Occipital lobe (tissue), 3 donors: ENCODE measurements around the gene NXPE1. TPM values are rescaled to one million over a fixed set of nuclear protein-coding genes. Genes with fewer than 3 reads are reported as not detected.

Experiments used
- DNase-seq: peaks from one replicate; lab custom pipeline; 2025; lab: John Stamatoyannopoulos, UW
- small RNA-seq: library from RNA; depleted of rRNA; stranded (forward); fragments of <200 nt; gene quantifications from one replicate; pipeline ENCODE3, GENCODE V24; 2014
- total RNA-seq: library from RNA; depleted of rRNA; stranded (reverse); fragments of >200 nt; gene quantifications from one replicate; pipeline ENCODE4 v1.2.3, GENCODE V29; 2014

The NXPE1 gene
- total RNA-seq, 1 donor from 2014 or later, result not detected

DNA sequence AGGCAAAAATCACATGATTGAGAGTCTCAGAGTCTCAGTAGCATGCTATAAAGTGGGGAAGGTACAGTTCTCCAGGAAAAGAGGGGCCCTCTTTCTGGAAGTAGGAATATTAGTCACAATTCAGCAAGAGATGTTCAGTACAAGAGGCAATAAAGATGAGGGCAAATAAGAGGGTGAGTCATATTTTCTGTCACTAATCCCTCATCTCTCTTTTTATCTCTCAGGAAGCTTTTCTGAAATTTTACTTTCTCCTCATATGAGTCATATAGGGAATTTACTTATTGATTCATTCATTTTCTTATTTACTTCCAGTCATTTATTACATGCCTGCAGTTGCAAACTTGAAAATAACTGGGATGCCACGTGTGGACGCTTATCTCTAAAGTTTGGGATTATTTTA lies 3.4 kb upstream of the NXPE1 start:
- DNase-seq, result no peak

- no peak for DNase-seq
These were observed 2.7 kb upstream of the NXPE1 start for GRCh38 chr11:114562166-114562916.

DNA sequence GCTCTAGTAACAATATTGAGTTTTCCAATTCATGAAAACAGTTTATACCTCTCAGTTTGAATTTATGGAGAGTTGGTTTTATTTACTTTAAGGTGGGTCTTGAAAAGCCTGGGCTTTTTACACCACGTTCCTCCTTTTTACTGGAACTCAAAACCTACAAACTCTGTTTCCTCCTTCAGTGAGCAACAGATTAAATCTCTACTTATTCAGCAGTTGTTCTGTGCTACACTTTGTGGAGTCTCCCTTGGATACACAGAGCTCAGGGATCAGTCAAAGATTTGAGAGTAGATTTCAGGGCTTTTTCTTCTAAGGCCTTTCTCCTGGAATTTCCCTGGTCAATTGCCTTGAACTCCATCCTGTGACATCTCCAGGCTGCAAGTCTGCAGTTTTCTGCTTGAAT lies 3.5 kb downstream of the NXPE1 start:
- no peak for DNase-seq

DNA sequence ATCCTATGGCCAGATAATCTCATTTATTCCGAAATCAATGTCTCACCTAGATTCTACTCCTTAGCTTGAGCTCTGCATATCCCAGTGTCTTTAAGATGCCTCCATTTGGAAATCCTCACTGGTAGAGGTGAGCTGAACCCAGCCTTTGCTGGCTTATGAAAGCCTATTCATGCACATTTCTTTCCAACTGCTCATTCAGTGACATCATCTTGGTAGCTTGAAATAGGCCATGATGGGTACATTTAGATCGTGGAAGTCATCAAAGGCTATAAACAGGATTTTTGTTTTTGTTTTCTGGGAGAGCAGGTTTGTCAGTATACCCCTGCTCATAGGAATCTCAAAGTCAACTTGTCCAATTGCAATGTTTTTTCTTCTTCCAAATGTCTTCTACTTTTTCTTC lies 6.0 kb downstream of the NXPE1 start:
- DNase-seq, result no peak

GRCh38 chr11:114551060-114551459 lies 8.6 kb downstream of the NXPE1 start:
- DNase-seq, result no peak

GRCh38 chr11:114525682-114526081 lies 34.0 kb downstream of the NXPE1 start:
- no peak for DNase-seq

DNA sequence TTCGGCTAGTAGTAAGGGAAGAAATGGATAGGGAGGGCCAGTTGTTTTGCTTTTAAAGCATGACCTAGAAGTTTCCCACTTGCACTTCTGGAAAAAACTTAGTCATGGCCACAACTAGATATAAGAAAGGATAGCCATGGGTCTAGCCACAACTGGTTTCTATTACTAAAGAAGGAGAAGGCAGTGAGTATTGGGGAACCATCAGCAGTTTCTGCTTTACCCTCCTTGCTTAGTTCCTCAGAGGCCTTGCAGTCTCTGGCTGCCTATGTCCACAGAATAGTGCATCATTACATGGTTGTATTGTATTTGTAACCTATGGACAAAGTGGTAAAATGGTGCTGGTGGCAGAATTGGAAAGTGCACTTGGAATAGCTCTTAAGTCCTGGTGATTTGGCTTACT lies 35.6 kb downstream of the NXPE1 start:
- no peak for DNase-seq

DNA sequence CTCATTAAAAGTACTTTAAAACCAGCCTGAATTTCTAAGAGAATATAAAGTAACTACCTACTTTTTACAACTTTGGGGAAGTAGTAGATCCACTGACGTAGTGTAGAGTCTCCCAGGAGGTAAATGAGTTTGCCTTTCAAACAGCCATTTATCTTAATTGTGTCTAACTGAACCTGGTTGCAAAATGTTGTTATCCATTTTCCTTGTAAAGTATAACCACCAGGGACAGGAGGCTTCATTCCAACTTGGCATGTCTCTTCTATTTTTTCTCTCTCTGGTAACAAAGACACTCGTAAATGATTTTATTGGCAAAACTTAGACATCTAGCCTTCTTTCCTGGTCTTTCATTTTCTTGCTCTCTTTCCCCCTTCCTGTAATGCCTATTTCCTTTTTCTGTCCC lies 36.9 kb downstream of the NXPE1 start:
- DNase-seq, result no peak

DNA sequence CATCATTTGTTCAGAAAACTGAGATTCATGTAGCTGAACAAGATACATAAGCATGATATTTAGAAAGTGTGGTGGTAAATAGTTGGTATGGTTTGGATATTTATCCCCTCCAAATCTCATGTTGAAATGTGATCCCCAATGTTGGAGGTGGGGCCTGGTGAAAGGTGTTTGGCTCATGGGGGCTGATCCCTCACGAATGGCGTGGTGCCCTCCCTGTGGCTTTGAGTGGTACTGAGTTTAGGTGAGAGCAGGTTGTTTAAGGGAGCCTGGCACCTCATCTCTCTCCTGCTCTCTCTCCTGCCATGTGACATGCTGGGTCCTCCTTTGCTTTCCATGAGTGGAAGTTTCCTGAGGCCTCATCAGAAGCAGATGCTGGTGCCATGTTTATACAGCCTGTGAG lies 48.1 kb downstream of the NXPE1 start:
- no peak for DNase-seq

DNA sequence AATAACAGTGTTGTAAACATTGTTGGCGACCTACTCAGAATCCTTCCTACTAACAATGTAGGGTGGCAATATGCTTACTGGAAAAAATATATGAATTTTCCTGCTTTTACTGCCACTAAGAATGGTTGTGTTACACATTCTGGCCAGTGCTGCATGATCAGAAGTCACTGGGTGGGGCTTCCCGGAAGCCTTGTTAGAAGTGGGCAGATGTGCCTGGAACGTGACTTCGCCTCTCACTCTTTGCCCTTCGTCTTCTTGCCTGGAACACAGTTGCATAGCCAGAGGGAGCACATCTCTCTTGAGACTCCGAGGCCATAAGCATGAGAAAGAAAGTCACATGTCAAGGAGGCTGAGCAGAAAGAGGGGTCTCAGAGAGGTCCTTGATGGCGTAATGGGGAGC lies 48.6 kb downstream of the NXPE1 start:
- no peak for DNase-seq

DNA sequence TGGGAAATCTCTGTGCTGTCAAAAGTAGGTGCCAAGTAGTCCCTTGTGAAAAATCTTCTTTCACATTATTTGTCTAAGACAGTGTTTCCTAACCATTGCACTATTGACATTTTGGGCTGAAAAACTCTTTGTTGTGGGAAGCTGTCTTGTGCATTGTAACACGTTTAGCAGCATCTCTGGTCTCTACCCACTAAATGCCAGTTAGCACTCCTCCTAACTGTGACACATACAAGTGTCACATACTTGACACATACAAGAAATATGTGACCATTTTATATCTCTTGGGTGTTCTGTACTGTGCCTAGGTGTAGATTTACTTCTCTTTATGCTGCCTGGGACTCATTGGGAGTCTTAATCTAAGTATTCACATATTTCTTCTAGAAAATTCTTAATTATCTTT lies 57.8 kb downstream of the NXPE1 start:
- DNase-seq, result no peak

DNA sequence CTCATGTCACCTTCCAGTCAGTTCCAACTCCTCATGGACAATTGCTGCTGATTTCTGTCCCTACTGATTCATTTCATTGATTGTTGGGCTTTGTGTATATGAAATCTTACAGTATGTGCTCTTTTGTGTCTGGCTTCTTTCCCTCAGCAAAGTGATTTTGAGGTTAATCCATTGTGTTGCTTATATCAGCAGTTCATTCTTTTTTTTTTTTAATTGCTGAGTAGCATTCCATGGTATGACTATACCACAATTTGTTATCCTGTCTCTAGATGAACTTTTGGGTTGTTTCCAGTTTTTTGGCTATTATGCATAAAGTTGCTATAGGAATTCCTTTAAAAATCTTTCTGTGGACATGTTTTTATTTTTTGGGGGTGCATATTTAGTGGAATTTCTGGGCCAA lies 59.9 kb downstream of the NXPE1 start:
- no peak for DNase-seq

DNA sequence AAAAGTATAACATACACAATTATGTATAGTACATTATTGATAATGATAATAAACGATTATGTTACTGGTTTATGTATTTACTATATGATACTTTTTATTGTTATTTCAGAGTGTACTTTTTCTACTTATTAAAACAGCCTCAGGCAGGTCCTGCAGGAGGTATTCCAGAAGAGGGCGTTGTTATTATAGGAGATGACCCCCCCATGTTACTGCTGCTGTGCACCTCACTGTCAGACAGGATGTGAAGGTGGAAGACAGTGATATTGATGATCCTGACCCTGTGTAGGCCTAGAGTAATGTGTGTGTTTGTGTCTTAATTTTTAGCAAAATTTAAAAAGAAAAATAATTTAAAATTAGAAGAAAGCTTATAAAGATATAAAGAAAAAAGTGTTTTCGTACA lies 62.8 kb downstream of the NXPE1 start:
- no peak for DNase-seq

- no peak for DNase-seq
These were observed 75.8 kb downstream of the NXPE1 start for GRCh38 chr11:114483929-114484328.

DNA sequence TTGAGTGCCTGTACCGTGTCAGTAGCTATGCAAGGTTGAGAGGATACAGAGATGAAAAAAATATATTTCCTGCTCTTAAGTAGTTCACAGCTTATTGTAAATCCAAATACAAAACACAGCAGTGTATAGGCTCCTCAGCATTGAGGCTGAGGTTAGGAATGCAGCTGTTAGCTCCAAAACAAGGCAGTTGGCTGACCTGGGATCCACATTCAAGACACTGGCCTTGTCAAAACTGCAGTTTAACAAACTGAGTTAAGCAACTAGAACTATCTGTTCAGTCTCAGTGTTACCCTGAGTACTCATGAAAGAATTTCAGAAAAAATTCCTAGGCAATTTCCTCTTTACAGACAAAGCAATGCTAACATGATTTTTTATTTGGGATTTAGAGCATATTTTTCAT lies 77.6 kb downstream of the NXPE1 start:
- DNase-seq, result no peak

DNA sequence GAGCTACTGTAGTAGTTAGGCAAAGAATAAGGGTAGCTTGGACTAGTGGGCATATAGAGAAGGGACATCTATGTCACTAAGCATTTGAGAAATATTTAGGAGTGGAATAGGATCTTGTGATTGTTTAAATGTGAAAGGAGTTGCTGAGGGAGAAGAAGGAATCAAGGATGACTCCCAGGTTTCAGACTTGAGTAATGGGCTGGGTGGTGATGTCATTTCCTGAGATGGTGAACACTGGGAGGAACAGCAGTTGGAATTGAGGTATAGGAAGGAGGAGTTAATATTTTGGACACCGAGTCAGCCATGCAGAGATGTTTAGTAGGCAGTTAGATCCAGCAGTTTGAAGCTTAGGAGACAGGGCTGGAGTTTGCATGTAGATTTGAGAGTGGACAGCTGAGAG lies 80.3 kb downstream of the NXPE1 start:
- no peak for DNase-seq

DNA sequence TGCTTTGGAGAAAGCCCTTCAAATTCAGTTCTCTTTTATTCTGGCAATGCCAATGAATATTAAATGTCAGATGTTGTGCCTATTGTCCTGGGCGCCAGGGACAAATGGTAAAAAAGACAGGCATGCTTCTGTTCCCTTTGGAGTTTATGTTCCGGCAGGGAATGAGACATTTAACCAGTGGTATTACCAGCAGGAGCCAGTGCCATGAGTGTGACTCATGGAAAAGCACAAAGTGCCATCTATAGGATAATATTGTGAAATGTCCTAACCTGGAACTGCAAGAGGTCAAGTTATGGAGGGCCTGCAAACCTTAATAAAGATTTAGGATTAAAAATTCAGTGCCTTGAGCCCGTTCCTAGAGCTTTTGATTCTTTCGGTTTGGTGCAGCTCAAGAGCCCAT lies 80.9 kb downstream of the NXPE1 start:
- no peak for DNase-seq

- no peak for DNase-seq
These were observed 81.7 kb downstream of the NXPE1 start for GRCh38 chr11:114478001-114478410.

DNA sequence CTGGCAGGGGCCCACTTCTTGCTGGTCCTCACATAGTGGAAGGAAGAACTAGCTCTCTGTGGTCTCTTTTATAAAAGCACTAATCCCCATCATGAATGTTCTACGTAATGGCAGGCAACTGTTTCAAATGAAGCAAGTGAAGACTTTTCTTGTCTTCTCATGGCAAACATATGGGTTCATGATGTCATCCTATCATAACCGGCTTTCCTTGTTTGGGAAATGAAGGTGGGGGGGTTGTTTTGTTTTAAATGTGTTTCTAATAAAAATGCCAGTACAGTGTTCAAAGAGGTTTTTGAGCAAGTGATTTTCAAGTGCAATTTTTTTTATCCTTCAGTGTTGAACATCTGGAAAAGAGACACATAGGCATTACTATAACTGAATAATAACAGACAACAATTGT lies 87.0 kb downstream of the NXPE1 start:
- DNase-seq, result no peak

Small RNAs within 50 kb of the gene (small RNA-seq; reads per million reads assigned to genes)
- not detected for gene RF01210

Other genes starting within 250 kb of the NXPE1 start
- gene C11orf71, start 159.4 kb downstream of the NXPE1 start, total RNA-seq, result 14.7 TPM
- gene RBM7, start 159.2 kb downstream of the NXPE1 start, total RNA-seq, result 28.9 TPM
- 41.3 TPM for gene REXO2, start 120.4 kb downstream of the NXPE1 start, total RNA-seq
- not detected for gene NXPE4, start 35.9 kb upstream of the NXPE1 start, total RNA-seq
- gene NXPE2, start 118.6 kb upstream of the NXPE1 start, total RNA-seq, result 0.78 TPM